ENCODE data around the gene PCA3.
"Not testable (repeated sequence)": the region's sequence is repeated elsewhere in the genome, so short reads cannot be mapped to it uniquely, and the experiment has no call there.

PCA3 gene

DNA sequence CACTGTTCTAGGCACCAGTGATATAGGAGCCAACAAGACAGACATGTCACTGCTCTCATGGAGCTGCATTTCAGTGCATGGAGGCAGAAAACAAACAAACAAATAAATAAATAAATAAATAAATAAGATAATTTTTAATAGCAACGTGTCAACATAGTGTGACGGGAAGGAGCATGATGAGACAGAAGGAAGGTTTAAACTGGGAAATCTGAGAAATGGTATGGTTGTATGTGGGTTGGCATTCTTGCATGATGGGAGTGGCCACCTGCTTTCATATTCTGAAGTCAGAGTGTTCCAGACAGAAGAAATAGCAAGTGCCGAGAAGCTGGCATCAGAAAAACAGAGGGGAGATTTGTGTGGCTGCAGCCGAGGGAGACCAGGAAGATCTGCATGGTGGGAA, at the start of gene PCA3:
TSS of gene PCA3 (plus strand) at position 301 of the 400 bp plus-strand sequence.
- DNase-seq, result no peak

DNA sequence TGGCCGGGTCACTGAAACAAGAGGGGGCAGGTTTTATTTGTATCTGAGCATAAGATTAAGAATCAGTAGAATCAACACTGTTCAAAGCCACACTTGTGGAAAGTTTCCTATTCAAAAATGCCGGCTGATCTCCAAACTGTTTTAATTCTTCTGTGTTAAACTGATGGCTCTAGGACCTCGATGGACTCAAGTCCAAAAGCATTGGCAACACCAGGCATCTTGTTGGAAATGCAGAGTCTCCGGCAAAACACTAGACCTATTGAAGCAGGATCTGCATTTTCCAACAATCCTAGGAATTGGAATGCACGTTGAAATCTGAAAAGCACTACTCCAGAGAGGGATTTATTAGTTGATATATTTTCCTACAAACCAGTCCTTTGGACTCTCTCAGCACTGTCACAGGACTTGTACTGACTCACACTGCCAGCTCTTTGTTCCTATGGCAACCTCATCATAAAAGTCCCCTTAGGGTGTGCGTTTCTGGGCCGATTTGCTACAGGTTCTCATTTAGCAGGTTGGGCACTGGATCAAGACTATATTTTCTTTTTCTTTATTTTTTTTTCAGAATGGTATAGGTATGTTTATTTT, 48.1 kb upstream of the PCA3 start:
- DNase-seq, result no peak

DNA sequence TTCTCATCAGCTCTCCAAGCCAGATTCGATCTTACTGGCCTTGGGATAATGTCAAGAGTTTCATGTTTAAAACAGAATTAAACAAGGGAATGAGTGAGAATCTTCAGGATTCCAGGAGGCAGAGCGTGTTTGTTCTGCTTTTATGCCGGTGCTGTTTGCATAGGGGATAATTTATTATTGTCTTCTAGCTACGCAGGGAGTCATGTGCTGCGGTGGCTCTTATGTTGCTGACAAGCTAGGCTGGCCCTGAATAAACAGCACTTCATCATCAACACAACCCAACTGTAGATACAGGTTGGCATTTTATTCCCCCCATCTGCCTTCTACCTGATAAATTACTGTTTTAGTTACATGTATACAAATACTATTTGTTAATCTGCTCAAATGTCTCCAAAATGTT, 47.1 kb upstream of the PCA3 start:
- no peak for DNase-seq

- DNase-seq, result no peak
Observed at GRCh38 chr9:76717613-76718012, 46.6 kb upstream of the PCA3 start.

DNA sequence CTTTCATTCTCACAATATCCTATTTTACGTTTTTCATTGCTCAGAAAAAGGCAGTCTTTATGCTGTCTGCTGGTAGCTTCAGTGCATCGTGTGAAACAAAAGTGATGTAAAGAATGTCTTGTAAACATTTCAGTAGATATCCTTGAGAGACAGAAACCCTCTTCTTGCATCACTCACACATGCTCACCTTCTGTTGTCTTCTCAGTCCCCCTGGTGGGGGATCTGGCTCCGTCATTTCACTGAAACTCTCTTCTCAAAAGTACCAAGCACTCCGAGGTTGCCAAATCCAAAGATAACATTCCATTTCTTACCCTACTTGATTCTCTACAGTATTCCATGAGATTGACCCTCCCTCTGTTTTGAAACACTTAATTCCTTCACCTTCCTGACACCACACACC, 46.1 kb upstream of the PCA3 start:
- no peak for DNase-seq

- DNase-seq, result no peak
Observed at GRCh38 chr9:76720245-76720644, 44.0 kb upstream of the PCA3 start.

GRCh38 chr9:76725011-76725546, 39.2 kb upstream of the PCA3 start:
- DNase-seq, result peak; percentile 38

DNA sequence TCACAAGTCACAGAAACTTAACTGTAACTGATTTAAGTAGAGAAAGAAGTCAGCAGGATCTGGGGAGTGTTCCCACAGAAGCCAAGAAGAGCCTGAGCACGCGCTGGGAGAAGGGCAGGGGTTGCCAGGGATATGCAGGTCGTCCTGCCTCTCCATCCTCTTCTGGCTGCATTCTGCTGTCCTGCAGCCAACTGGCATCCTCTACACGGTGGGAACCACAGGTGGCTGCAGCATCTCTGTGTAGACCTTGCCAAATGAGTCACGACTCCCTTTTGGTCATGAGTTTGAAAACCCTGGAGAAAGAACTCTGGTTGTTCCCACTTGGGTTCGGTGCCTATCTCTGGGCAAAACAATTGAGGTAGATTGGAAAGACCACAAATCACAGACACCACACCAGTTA, 38.4 kb upstream of the PCA3 start:
- no peak for DNase-seq

DNA sequence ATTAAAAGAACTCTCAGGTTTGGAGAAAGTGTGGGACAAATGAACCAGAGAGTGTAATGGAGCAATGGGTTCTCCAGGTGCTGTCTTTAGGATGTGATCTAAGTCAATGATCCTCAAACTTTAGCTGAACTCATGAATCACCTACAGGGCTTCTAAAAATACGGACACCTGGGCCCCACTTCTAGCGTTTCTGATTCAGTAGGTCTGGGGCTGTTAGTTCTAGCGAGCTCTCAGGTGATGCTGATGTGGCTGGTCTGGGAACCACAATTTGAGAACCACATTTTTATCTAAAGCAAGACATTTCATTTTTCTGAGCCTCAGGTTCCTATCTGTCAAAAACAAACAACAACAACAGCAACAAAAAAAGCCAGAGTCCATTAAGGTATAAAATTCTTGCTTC, 35.1 kb upstream of the PCA3 start:
- no peak for DNase-seq

DNA sequence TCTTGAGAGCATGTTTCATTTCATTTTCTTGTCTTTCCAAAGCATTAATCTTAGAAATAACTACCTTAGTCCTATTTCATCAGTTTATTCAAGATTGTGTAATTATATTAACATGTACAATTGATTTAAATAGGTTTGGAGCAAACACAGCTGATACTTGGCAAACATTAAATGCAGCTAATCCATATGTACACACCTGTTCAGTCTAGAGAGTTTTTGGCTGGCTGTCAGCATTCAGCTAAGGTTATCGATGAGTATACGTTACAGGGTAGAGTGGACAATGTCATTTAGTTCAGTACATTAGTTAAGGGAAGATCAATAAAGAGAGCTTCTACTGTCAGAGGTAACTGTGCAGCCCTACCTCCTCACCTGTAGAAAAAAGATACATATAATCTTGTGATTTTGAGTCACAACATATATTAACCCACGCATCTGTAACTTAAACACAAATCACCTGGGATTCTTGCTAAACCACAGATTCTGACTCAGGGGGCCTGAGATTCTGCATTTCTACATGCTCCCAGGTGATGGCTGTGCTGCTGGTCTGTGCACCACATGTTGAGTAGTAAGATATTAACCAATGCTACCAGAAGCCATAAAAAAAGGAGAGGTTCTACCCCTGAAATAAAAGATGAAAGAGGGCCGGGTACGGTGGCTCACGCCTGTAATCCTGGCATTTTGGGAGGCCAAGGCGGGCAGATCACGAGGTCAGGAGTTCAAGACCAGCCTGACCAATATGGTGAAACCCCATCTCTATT, 34.1 kb upstream of the PCA3 start:
- no peak for DNase-seq

DNA sequence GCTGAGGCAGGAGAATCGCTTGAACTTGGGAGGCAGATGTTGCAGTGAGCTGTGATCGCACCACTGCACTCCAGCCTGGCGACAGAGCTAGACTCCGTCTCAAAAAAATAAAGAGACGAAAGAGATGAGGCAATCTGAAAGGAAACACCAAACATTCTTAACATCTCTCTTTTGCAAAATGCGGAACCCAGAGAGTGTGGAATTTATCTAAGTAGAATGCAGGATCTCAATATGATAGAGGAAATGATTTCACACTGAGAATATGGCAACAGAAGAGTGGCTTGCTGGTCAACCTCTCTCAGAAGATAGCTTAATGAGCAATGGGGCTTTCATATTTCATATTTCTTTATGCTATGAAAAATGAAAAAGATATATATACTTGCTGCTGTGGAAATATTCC, 33.4 kb upstream of the PCA3 start:
- peak; percentile 58 for DNase-seq

GRCh38 chr9:76732341-76732958, 31.8 kb upstream of the PCA3 start:
- DNase-seq, result peak; percentile 97

DNA sequence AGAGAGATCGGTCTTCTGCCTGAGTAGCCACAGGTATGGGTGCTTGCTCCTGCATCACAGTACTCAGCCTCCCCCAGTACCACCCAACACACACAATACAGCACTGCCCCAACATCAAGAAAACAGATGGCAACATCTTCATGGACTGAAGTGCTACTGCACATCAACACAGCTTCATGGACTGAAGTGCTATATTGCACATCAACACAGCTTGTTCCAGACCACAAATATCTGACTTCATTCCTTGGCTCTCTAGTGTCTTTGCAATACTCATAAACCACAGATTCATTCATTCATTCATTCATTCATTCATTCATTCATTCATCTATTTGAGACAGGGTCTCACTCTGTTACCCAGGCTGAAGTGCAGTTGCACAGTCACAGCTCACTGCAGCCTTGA, 31.1 kb upstream of the PCA3 start:
- DNase-seq, result peak; percentile 74

GRCh38 chr9:76734716-76735115, 29.5 kb upstream of the PCA3 start:
- no peak for DNase-seq

DNA sequence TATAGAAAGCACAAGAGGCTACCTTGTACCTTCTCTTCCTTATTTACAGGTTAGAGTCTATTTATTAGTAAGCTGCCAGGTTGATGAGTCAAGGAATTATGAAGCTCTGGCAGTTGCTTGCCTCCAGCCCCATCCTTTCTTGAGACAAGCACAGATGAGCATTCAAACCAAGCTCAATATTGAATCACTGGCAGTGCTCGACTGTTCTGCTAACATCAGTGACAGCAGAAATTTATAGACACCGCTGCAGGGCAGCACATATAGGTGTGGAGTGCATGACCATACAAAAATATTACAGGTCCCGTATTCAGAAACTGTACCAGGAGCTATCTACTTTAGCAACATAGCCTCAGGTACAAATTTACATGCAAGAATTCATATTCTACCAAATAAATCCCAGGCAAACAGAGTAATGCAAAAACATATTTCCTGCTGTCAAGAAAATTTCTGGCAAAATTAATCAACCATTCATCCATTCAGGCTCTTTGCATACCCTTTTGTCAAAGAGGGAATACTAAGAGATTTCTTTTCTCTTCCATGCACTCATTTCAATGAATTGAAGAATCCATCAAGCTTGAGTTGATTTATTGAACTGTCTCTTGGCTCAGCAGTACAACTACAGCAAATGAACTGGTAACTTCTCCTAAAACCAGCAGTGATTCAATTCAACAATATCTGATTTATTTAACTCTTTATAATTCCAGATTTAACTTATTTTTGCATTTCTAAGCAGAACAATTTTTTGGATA, 26.9 kb upstream of the PCA3 start:
- DNase-seq, result no peak

DNA sequence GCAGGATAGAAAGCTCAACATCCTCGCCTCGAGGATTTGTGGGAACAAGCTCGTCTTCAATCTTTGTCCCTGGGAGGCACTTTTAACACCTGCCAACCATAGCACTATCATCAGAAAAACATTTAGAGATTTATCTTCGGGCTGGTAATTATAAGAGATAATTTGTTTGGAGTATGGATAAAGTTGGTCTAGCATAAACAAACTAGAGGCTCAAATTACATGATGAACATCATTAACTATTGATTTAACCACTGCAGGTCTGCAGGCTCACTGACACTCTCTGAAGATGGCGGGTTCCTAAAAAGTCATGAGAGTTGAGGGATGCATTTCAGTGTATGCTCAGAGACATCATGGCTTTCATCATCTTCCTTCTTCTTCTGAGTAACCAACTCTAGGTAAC, 25.8 kb upstream of the PCA3 start:
- no peak for DNase-seq

DNA sequence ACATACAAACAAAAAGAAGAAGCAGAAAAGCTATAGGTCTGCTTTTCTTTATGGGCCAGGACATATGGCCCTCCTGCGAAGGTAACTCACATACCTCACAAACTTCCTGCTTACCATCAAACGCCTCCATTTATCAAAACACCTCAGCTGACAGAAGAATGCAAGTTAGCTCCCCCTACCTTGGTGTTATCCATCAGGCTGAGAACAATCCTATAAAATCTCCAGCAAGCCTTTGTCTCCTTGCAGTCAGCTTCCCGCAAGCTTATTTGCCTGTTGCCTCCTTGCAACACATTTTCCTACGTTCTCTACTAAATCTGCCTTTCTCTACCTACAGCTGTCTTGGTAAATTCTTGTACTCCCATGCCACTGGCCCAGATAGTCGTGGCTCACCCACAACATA, 22.7 kb upstream of the PCA3 start:
- DNase-seq, result no peak

- DNase-seq, result not testable (repeated sequence)
Observed at GRCh38 chr9:76742890-76743289, 21.3 kb upstream of the PCA3 start.

GRCh38 chr9:76743931-76744330, 20.3 kb upstream of the PCA3 start:
- DNase-seq, result no peak

- no peak for DNase-seq
Observed at GRCh38 chr9:76744336-76744735, 19.9 kb upstream of the PCA3 start.

GRCh38 chr9:76751001-76751400, 13.2 kb upstream of the PCA3 start:
- DNase-seq, result no peak

DNA sequence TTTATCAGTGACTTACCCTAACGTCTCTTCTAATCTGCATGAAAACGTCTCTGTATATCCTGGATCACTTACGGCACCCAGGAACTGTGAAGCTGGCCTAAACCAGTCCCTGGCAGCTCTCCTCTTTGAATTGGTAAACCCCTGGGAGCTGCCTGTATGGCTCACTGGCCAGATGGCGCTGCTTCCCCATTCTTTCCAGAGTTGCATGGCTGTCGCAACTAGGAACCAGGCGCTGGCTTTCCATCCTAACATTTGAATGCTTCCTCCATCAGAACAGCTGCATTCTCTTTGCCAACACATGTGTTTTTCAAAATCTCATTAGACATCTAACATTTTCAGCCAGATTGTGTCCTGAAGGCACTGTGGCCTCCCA, 8.0 kb upstream of the PCA3 start:
- peak; percentile 33 for DNase-seq

DNA sequence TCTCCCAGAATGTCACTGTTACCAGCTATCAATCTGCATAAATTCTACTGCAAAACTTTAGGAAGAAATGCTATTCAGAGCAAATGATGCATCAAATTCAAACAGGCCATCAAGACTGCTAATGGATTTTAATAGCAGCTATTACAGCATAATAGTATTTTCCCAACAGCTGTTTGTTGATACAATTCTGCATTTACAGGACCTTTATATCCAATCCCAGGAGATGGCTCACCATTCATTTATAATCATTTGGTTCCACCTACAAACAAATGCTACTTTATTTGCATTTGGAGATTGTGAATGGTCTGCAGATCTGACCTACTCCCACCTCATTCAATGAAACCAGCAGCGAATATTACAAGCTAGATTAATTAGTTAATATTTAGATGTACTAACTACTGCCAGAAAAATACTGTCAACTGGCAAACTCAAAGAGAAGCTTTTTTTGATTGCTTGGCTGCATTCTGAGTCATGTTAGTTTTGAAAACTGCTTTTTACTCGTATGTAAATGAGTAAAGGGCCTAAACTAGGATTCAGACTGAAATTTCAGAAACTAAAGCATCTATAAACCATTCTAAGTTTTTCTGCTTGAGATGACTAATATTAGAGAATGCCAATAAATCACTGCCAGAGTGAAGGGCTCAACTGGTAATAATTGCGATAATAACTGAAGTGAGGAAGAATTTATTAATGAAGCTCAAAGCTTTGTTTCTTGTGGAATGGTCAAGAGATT, 7.1 kb upstream of the PCA3 start:
- DNase-seq, result no peak

All from fibroblast of upper back skin (primary cell).